CD4-positive, alpha-beta T cell (primary cell): ENCODE results near the gene CD44. TPM values are rescaled to one million over a fixed set of nuclear protein-coding genes. Genes with fewer than 3 reads are reported as not detected.
A peak's percentile ranks its signal among the peaks of the same experiment; 100 is the strongest.

Source experiments
- ATAC-seq: fragments of 200-7000 bp; cut with Tn5 transposase; one replicate; pipeline ENCODE4 v1.10.0; 2022; ENCODE audit warnings: mild to moderate bottlenecking; ENCODE audit not compliant: poor library complexity
- CTCF ChIA-PET: fragments of 350-600 bp; sonication (Branson Sonifier 250); formaldehyde crosslinking; loops from one replicate; lab custom pipeline; 2021; ENCODE audit warnings: antibody characterized with exemption, inconsistent platforms; lab: Charles Lee
- POLR2A ChIA-PET: fragments of 350-600 bp; sonication (Branson Sonifier 250); formaldehyde crosslinking; loops from one replicate; lab custom pipeline; 2021; ENCODE audit warnings: antibody characterized with exemption, inconsistent platforms; lab: Charles Lee
- DNase-seq, 14 experiments: peaks; one replicate each; pipeline ENCODE4 v3.0.0-alpha.2; 2013 to 2020; ENCODE audit warnings: mixed read lengths in 2 of 14
- H3K27ac ChIP-seq, 2 donors: one replicate each; pipeline versions ENCODE4 v1.5.1 to v1.7.0; 2013; ENCODE audit warnings: low read length in 2 of 2, low read depth in 1 of 2, mild to moderate bottlenecking in 1 of 2
- H3K27me3 ChIP-seq, 2 experiments: 1 replicate in 1 of 2; 2 replicates in 1 of 2; pipeline versions ENCODE4 v1.6.1 to v1.7.0; 2013; ENCODE audit warnings: low read length in 2 of 2, control low read depth in 1 of 2, mild to moderate bottlenecking in 1 of 2, moderate library complexity in 1 of 2; ENCODE audit not compliant: insufficient read depth in 2 of 2, control insufficient read depth in 1 of 2
- H3K36me3 ChIP-seq: one replicate; pipeline ENCODE4 v1.6.1; 2013; ENCODE audit warnings: low read length, control low read depth; ENCODE audit not compliant: insufficient read depth
- H3K4me1 ChIP-seq: one replicate; pipeline ENCODE4 v1.6.1; 2013; ENCODE audit warnings: low read length, control low read depth; ENCODE audit not compliant: insufficient read depth
- H3K4me3 ChIP-seq: one replicate; pipeline ENCODE4 v1.5.1; 2013; ENCODE audit warnings: mild to moderate bottlenecking, low read length, moderate library complexity
- H3K9me3 ChIP-seq, 2 experiments: 1 replicate in 1 of 2; 2 replicates in 1 of 2; pipeline versions ENCODE4 v1.6.1 to v1.7.0; 2013; ENCODE audit warnings: low read length in 2 of 2, mild to moderate bottlenecking in 2 of 2, control low read depth in 1 of 2, moderate library complexity in 1 of 2; ENCODE audit not compliant: control insufficient read depth in 1 of 2, insufficient read depth in 1 of 2
- H3K27ac Mint-ChIP-seq: one replicate; pipeline ENCODE4 v1.8.0; 2020; ENCODE audit warnings: mixed read lengths
- H3K27me3 Mint-ChIP-seq: one replicate; pipeline ENCODE4 v1.8.0; 2021; ENCODE audit warnings: mixed read lengths
- H3K36me3 Mint-ChIP-seq: one replicate; pipeline ENCODE4 v1.8.0; 2021; ENCODE audit warnings: low read depth, mixed read lengths
- H3K4me1 Mint-ChIP-seq: one replicate; pipeline ENCODE4 v1.8.0; 2021; ENCODE audit warnings: low read depth, mixed read lengths
- H3K4me3 Mint-ChIP-seq: one replicate; pipeline ENCODE4 v1.8.0; 2020; ENCODE audit warnings: mild to moderate bottlenecking, mixed read lengths
- H3K9me3 Mint-ChIP-seq: one replicate; pipeline ENCODE4 v1.8.0; 2020; ENCODE audit warnings: mixed read lengths
- CTCF ChIP-seq: fragments of 200-600 bp; IDR thresholded peaks from one replicate; pipeline ENCODE4 v1.8.0; 2022; ENCODE audit warnings: antibody characterized with exemption, mild to moderate bottlenecking
- intact Hi-C, 2 experiments: fragments of 100-400 bp; cut with DNase I in 1 of 2; cut with micrococcal nuclease in 1 of 2; formaldehyde crosslinking; loops; one replicate each; pipeline versions ENCODE4 v1.15.1 to v1.9.0; 2023 to 2025; cut with DNase I, micrococcal nuclease
- total RNA-seq, 174 experiments: library from RNA in 2 of 174; stranded (reverse) in 2 of 174; gene quantifications; one replicate each; pipeline ENCODE4 v1.2.3 and lab custom pipeline; 2021 to 2026

The CD44 gene
- total RNA-seq, 2 experiments from 2014 or later, result 1,283 to 1,330 TPM

- Histone ChIP-seq H3K36me3 (peaks cover 82% of the 10 kb centered on the region), H3K4me3 (no peak overlapping the region), H3K27ac (peak overlapping the region; percentile 39 to 63), H3K27me3 (no peaks in the 10 kb centered on the region), H3K4me1 (peaks cover 72% of the 10 kb centered on the region), H3K9me3 (no peaks in the 10 kb centered on the region)
- no peak for DNase-seq
- no peak for TF ChIP-seq CTCF
- Mint-ChIP-seq H3K4me3 (peak overlapping the region; percentile 71), H3K36me3 (peaks cover 93% of the 10 kb centered on the region), H3K4me1 (peaks cover 92% of the 10 kb centered on the region), H3K9me3 (no peaks in the 10 kb centered on the region), H3K27ac (peak overlapping the region; percentile 90), H3K27me3 (no peaks in the 10 kb centered on the region)
- ChIA-PET CTCF (interaction anchor here (0.5 to 1.5 kb wide), 5 partner anchors 13 to 813 kb away, joined by 3 to 5 read pairs (median 4); no protein-coding TSS in a partner anchor), POLR2A (interaction anchor here (1.1 to 11.3 kb wide), 6 partner anchors 10 to 129 kb away, joined by 4 to 355 read pairs (median 20); partner anchors contain the start of gene CD44)
- ATAC-seq, result no peak
- intact Hi-C loops, result loop anchor here (5.0 to 10.0 kb wide), 4 partner anchors 37 to 255 kb away; no protein-coding TSS in a partner anchor
Observed at GRCh38 chr11:35179466-35180135, 40.6 kb downstream of the CD44 start.

GRCh38 chr11:35180317-35181233, 41.6 kb downstream of the CD44 start:
- no peaks in the 10 kb centered on the region for H3K9me3 ChIP-seq
- ATAC-seq (no peak), DNase-seq (no peak)
- no peaks in the 10 kb centered on the region for H3K27me3 ChIP-seq
- ChIA-PET POLR2A (interaction anchor here (0.7 to 11.3 kb wide), 8 partner anchors 13 to 183 kb away, joined by 3 to 355 read pairs (median 4); partner anchors contain the start of gene CD44), CTCF (interaction anchor here (1.1 to 1.5 kb wide), 2 partner anchors 15 to 40 kb away, joined by 3 to 4 read pairs; no protein-coding TSS in a partner anchor)
- H3K4me1 Mint-ChIP-seq, result peaks cover 92% of the 10 kb centered on the region
- peaks cover 90% of the 10 kb centered on the region for H3K36me3 ChIP-seq
- H3K27ac Mint-ChIP-seq, result peak overlapping the region; percentile 90
- peaks cover 67% of the 10 kb centered on the region for H3K4me1 ChIP-seq
- H3K4me3 Mint-ChIP-seq, result peak overlapping the region; percentile 71
- intact Hi-C loops, result loop anchor here (5.0 to 10.0 kb wide), 2 partner anchors 183 to 256 kb away; no protein-coding TSS in a partner anchor
- no peaks in the 10 kb centered on the region for H3K9me3 Mint-ChIP-seq
- H3K27me3 Mint-ChIP-seq, result no peaks in the 10 kb centered on the region
- H3K4me3 ChIP-seq, result no peak overlapping the region
- H3K27ac ChIP-seq, result peak overlapping the region; percentile 39 to 63
- TF ChIP-seq CTCF, result no peak
- H3K36me3 Mint-ChIP-seq, result peaks cover 93% of the 10 kb centered on the region

GRCh38 chr11:35182317-35182939, 43.5 kb downstream of the CD44 start:
- no peak overlapping the region for H3K4me3 ChIP-seq
- H3K9me3 ChIP-seq, result no peaks in the 10 kb centered on the region
- no peak for ATAC-seq
- peaks cover 96% of the 10 kb centered on the region for H3K36me3 ChIP-seq
- intact Hi-C loops, result loop anchor here (2.0 to 10.0 kb wide), 3 partner anchors 16 to 258 kb away; no protein-coding TSS in a partner anchor
- Mint-ChIP-seq H3K4me1 (peaks cover 97% of the 10 kb centered on the region), H3K4me3 (peak overlapping the region; percentile 69), H3K9me3 (no peaks in the 10 kb centered on the region), H3K27me3 (no peaks in the 10 kb centered on the region), H3K36me3 (peaks cover 97% of the 10 kb centered on the region), H3K27ac (peak overlapping the region; percentile 80)
- TF ChIP-seq CTCF, result no peak
- POLR2A ChIA-PET, result interaction anchor here (0.7 to 3.0 kb wide), 11 partner anchors 9 to 267 kb away, joined by 3 to 37 read pairs (median 3); partner anchors contain the start of gene CD44
- CTCF ChIA-PET, result interaction anchor here (0.5 to 1.5 kb wide), 4 partner anchors 12 to 259 kb away, joined by 3 read pairs; no protein-coding TSS in a partner anchor
- no peak for DNase-seq
- H3K27ac ChIP-seq, result peak overlapping the region in 1 of 2 donors; percentile 24
- no peaks in the 10 kb centered on the region for H3K27me3 ChIP-seq
- peaks cover 56% of the 10 kb centered on the region for H3K4me1 ChIP-seq
